Lung (tissue), 12 donors: ENCODE results near the gene CTCFL. TPM values are rescaled to one million over a fixed set of nuclear protein-coding genes. Genes with fewer than 3 reads are reported as not detected.

Experiments
- ATAC-seq: fragments of 200-7000 bp; cut with Tn5 transposase; one replicate; pipeline ENCODE4 v1.9.1; 2020; ENCODE audit warnings: moderate number of reproducible peaks; ENCODE audit not compliant: insufficient read depth, low FRiP score
- DNase-seq, 3 donors: peaks; one replicate each; pipeline ENCODE4 v3.0.0-alpha.2; 2013 to 2017
- H3K27ac ChIP-seq, 2 donors: one replicate each; pipeline ENCODE4 v1.5.1; 2013; ENCODE audit warnings: mild to moderate bottlenecking in 2 of 2, moderate library complexity in 2 of 2, control low read depth in 1 of 2, inconsistent platforms in 1 of 2, low read depth in 1 of 2, low read length in 1 of 2
- H3K27me3 ChIP-seq, 3 donors: one replicate each; pipeline ENCODE4 v1.5.1; 2013; ENCODE audit warnings: low read length in 2 of 3; ENCODE audit not compliant: control insufficient read depth in 3 of 3, insufficient read depth in 3 of 3
- H3K36me3 ChIP-seq, 4 donors: one replicate each; pipeline ENCODE4 v1.5.1; 2013; ENCODE audit warnings: low read length in 4 of 4, mild to moderate bottlenecking in 1 of 4, moderate library complexity in 1 of 4; ENCODE audit not compliant: control insufficient read depth in 4 of 4, insufficient read depth in 4 of 4
- H3K4me1 ChIP-seq, 5 donors: one replicate each; pipeline ENCODE4 v1.5.1; 2013; ENCODE audit warnings: low read length in 5 of 5, mild to moderate bottlenecking in 2 of 5, moderate library complexity in 1 of 5; ENCODE audit not compliant: control insufficient read depth in 5 of 5, insufficient read depth in 5 of 5
- H3K4me3 ChIP-seq: one replicate; pipeline ENCODE4 v1.5.1; 2013; ENCODE audit warnings: mild to moderate bottlenecking, control low read depth, moderate library complexity
- H3K9ac ChIP-seq, 2 donors: one replicate each; pipeline ENCODE4 v1.5.1; 2013; ENCODE audit warnings: low read length in 2 of 2, control low read depth in 1 of 2; ENCODE audit not compliant: insufficient read depth in 1 of 2
- H3K9me3 ChIP-seq, 4 donors: one replicate each; pipeline ENCODE4 v1.5.1; 2013; ENCODE audit warnings: low read length in 3 of 4, mild to moderate bottlenecking in 1 of 4, moderate library complexity in 1 of 4; ENCODE audit not compliant: control insufficient read depth in 4 of 4, insufficient read depth in 3 of 4
- WGBS, 2 donors: extraction: QIAGEN DNeasy Blood & Tissue Kit; methylation state at CpG; one replicate each; pipeline ENCODE4 v1.1.7; 2013; 5-methylcytosine and 5-hydroxymethylcytosine counted together
- polyA plus RNA-seq, 2 donors: library from polyadenylated mRNA; stranded (reverse); fragments of 200-250 nt; gene quantifications; one replicate each; pipeline ENCODE4 v1.2.1, GENCODE V29; 2013
- total RNA-seq, 2 donors: library from RNA; depleted of rRNA in 1 of 2; stranded (reverse); fragments of >200 nt in 1 of 2; gene quantifications; one replicate each; pipeline ENCODE4 v1.2.1, GENCODE V29; 2014 to 2021
- TF ChIP-seq, protein P1 (sequence below): IDR thresholded peaks from 2 replicates; pipeline ENCODE4 v1.5.1; 2012; ENCODE audit warnings: mild to moderate bottlenecking; ENCODE audit errors: control extremely low read depth, extremely low read depth
- donor health status: control.
- donor health status: control.
- donor health status: Bipolar disorder and iron deficiency.
- donor health status: healthy.
- donor health status: DM: yes; HTN: yes; CAD: no.

Gene CTCFL
- total and polyA plus RNA-seq, 4 donors, result 0.02 TPM; not detected in 3

DNA sequence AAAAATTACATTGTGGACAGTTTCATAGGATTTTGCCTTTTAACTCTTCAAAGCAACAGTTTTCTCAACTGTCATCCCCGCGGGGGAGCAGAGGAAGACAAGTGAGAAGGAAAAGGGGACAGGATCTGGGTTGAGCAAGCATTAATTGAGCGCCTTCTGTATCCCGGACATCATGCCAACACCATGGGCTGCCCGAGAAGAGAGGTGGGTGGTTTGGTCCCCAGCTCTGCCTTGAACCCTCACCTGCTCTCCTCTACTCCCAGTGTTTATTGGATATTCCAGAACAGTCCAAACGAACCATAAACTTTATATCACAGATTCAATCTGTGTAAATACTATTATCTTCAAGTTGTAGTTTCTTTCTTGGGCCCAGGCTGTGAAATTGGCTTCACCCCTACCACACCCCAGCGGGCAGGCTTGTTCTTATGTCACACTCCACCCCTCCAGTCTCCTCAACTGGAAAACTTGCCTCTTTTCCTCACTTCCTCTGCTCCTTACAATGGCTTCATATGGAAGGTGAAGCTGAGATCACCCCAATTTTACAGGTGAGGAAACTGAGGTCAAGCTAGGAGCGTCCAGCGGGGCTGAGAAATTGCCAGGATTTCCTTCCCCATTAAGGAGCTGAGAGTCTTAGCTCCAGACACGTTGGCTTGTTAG is 42.0 kb upstream of the CTCFL start:
- no peak for DNase-seq
- no peaks in the 10 kb centered on the region for H3K9me3 ChIP-seq
- TF ChIP-seq, protein P1, sequence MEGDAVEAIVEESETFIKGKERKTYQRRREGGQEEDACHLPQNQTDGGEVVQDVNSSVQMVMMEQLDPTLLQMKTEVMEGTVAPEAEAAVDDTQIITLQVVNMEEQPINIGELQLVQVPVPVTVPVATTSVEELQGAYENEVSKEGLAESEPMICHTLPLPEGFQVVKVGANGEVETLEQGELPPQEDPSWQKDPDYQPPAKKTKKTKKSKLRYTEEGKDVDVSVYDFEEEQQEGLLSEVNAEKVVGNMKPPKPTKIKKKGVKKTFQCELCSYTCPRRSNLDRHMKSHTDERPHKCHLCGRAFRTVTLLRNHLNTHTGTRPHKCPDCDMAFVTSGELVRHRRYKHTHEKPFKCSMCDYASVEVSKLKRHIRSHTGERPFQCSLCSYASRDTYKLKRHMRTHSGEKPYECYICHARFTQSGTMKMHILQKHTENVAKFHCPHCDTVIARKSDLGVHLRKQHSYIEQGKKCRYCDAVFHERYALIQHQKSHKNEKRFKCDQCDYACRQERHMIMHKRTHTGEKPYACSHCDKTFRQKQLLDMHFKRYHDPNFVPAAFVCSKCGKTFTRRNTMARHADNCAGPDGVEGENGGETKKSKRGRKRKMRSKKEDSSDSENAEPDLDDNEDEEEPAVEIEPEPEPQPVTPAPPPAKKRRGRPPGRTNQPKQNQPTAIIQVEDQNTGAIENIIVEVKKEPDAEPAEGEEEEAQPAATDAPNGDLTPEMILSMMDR, result no peak
- H3K9ac ChIP-seq, result no peak overlapping the region
- no peak overlapping the region for H3K4me3 ChIP-seq
- H3K36me3 ChIP-seq, result no peaks in the 10 kb centered on the region
- no peak for ATAC-seq
- H3K27ac ChIP-seq, result no peak overlapping the region
- H3K4me1 ChIP-seq, result peaks cover 0 to 6% (median 0%) of the 10 kb centered on the region in 5 donors
- whole genome bisulfite sequencing, 2 donors, result 72% methylated on average over 10 of the region's 10 CpGs
- peaks cover 0 to 8% (median 0%) of the 10 kb centered on the region in 3 donors for H3K27me3 ChIP-seq

DNA sequence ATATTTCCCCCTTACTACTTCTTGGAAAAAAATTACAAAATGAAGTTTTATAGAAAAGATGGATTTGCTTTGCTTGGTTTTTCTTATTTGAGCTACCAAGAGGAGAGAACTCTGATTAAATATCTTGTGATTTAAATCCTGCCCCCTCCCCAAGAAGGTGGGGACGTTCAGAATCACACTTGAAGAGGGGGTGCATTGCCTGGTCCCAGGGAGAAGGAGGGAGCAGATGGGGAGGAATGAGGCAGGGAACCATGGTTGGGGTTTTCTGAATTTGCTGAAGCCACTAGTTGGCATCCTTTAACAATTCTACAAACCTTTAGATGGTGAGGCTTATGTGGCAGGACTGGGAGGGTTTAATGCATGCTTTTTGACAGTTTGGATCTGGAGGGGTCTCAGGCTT is 41.5 kb upstream of the CTCFL start:
- H3K9ac ChIP-seq, result no peak overlapping the region
- H3K4me3 ChIP-seq, result no peak overlapping the region
- H3K27ac ChIP-seq, result no peak overlapping the region
- no peaks in the 10 kb centered on the region for H3K9me3 ChIP-seq
- H3K4me1 ChIP-seq, result peaks cover 0 to 6% (median 0%) of the 10 kb centered on the region in 5 donors
- TF ChIP-seq, protein P1, result no peak
- DNase-seq (no peak), ATAC-seq (no peak)
- WGBS, 2 donors, result 30 to 34% methylated on average over 1 of the region's 1 CpG
- H3K36me3 ChIP-seq, result no peaks in the 10 kb centered on the region
- H3K27me3 ChIP-seq, result peaks cover 0 to 8% (median 0%) of the 10 kb centered on the region in 3 donors

DNA sequence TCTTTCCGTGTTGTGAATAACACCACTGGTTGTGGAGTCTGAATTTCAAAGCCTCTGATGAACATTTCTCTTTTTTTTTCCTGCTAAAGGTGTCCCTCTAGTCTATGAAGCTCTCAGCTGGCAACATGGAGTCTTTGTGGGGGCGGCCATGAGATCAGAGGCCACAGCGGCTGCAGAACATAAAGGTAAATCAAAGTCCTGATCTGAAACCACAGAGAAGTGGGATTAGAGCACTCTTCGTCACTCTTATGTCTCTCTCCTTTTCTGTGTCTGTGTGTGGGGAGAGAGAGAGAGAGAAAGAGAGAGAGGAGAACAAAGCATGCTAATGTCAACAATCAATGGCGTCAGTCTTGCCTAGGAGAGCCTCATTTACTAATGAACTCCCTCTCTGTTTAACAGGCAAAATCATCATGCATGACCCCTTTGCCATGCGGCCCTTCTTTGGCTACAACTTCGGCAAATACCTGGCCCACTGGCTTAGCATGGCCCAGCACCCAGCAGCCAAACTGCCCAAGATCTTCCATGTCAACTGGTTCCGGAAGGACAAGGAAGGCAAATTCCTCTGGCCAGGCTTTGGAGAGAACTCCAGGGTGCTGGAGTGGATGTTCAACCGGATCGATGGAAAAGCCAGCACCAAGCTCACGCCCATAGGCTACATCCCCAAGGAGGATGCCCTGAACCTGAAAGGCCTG is 40.2 kb upstream of the CTCFL start:
- Histone ChIP-seq H3K9ac (no peak overlapping the region), H3K4me3 (no peak overlapping the region), H3K36me3 (no peaks in the 10 kb centered on the region), H3K27ac (no peak overlapping the region), H3K9me3 (no peaks in the 10 kb centered on the region), H3K4me1 (no peaks in the 10 kb centered on the region), H3K27me3 (peaks cover 0 to 8% (median 0%) of the 10 kb centered on the region in 3 donors)
- ATAC-seq (no peak), DNase-seq (no peak)
- WGBS, 2 donors, result 87 to 95% methylated on average over 11 of the region's 11 CpGs
- TF ChIP-seq, protein P1, result no peak
